ENCODE data around the gene LECT2. TPM values are rescaled to one million over a fixed set of nuclear protein-coding genes. Genes with fewer than 3 reads are reported as not detected.

Gene LECT2
- total and polyA plus RNA-seq, 2 experiments from 2014 or later, result 0.45 TPM; not detected in 1

- TF ChIP-seq NANOG (IDR thresholded peaks at IDR 0.05; ENCODE audit: borderline replicate concordance) (no peak), CREB1 (CRISPR knock-in tag; IDR thresholded peaks at IDR 0.05; ENCODE audit: low read depth) (no peak), STAT1 (IDR thresholded peaks at IDR 0.05; ENCODE audit: unreplicated experiment) (no peak), EZH2phosphoT487 (IDR thresholded peaks at IDR 0.05; ENCODE audit: unreplicated experiment) (no peak)
Measured at GRCh38 chr5:135920199-135920598, 34.6 kb downstream of the LECT2 start (continued).

DNA sequence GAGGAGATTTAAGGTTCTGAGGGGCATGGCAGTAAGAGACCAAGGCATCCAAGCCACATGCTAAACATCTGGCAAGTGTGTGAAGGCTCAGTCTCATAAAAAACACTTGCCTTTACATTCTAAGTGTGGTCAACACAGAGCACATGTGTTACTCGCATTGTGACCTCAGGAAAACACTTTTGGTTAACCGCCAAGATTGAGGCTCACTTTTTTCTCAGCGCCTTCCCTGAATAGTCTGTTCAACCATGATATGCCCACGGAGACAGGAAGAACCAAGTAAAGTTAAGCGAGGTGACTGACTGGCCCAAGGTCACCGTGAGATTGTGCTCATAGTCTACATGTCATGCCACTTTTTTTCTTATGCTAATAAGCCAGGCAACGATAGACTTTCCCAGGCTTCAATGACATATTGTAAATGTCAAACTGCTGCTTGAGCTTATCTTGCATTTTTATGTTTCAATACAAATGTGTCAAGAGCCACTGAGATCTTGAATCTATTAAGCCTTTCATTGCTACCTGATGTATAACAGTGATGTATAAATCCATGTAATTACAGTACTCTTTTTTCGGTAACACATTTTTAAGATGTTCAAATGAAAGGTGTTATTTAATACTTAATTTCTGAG is 38.0 kb downstream of the LECT2 start:
- Mint-ChIP-seq H3K27ac (no peak overlapping the region), H3K36me3 (ENCODE audit: low read depth) (no peaks in the 10 kb centered on the region), H3K4me1 (no peaks in the 10 kb centered on the region), H3K4me3 (no peak overlapping the region), H3K9me3 (no peaks in the 10 kb centered on the region), H3K27me3 (ENCODE audit: insufficient read depth, low read depth, poor library complexity) (peaks cover 1% of the 10 kb centered on the region)
- no peaks in the 10 kb centered on the region for H4K20me1 ChIP-seq (replicated peaks; ENCODE audit: insufficient read depth)
- no peak overlapping the region for H2AFZ ChIP-seq
- H3K27ac ChIP-seq (ENCODE audit: low read depth), result no peak overlapping the region
- no peaks in the 10 kb centered on the region for H3F3A ChIP-seq (replicated peaks; ENCODE audit: low read depth)
- H3K4me1 ChIP-seq (ENCODE audit: insufficient read depth), result no peaks in the 10 kb centered on the region
- no peaks in the 10 kb centered on the region for H3K79me2 ChIP-seq (replicated peaks; ENCODE audit: insufficient read depth)
- H3K4me3 ChIP-seq, result no peak overlapping the region
- DNase-seq (ENCODE audit: low spot score) (no peak), ATAC-seq (no peak)
- H3K9me2 ChIP-seq (ENCODE audit: insufficient read depth), result peaks cover 8% of the 10 kb centered on the region; the same call in 1 of the 2 replicates
- H3K4me2 ChIP-seq, result no peak overlapping the region
- H3K27me3 ChIP-seq (ENCODE audit: insufficient read depth), result no peaks in the 10 kb centered on the region
- no peaks in the 10 kb centered on the region for H3K36me3 ChIP-seq (ENCODE audit: insufficient read depth)
- no peak for TF ChIP-seq EZH2phosphoT487 (IDR thresholded peaks at IDR 0.05; ENCODE audit: unreplicated experiment)
- TF ChIP-seq EZH2 (IDR thresholded peaks at IDR 0.05; ENCODE audit: low read depth, unreplicated experiment), result no peak
- TF ChIP-seq, protein P1, sequence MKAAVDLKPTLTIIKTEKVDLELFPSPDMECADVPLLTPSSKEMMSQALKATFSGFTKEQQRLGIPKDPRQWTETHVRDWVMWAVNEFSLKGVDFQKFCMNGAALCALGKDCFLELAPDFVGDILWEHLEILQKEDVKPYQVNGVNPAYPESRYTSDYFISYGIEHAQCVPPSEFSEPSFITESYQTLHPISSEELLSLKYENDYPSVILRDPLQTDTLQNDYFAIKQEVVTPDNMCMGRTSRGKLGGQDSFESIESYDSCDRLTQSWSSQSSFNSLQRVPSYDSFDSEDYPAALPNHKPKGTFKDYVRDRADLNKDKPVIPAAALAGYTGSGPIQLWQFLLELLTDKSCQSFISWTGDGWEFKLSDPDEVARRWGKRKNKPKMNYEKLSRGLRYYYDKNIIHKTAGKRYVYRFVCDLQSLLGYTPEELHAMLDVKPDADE (IDR thresholded peaks at IDR 0.05), result no peak
- no peak for TF ChIP-seq ZNF114 (CRISPR knock-in tag; IDR thresholded peaks at IDR 0.05)
- TF ChIP-seq POLR2AphosphoS5 (IDR thresholded peaks at IDR 0.05; ENCODE audit: low read depth), result no peak
- no peak for TF ChIP-seq NANOG (IDR thresholded peaks at IDR 0.05; ENCODE audit: borderline replicate concordance)
- TF ChIP-seq CREB1 (CRISPR knock-in tag; IDR thresholded peaks at IDR 0.05; ENCODE audit: low read depth), result no peak
- TF ChIP-seq ZNF331 (CRISPR knock-in tag; IDR thresholded peaks at IDR 0.05; ENCODE audit: low read depth), result no peak
- no peak for TF ChIP-seq CTCF (conservative IDR thresholded peaks at IDR 0.05; ENCODE audit: low read depth in 2 of 2)
- TF ChIP-seq, protein P2, sequence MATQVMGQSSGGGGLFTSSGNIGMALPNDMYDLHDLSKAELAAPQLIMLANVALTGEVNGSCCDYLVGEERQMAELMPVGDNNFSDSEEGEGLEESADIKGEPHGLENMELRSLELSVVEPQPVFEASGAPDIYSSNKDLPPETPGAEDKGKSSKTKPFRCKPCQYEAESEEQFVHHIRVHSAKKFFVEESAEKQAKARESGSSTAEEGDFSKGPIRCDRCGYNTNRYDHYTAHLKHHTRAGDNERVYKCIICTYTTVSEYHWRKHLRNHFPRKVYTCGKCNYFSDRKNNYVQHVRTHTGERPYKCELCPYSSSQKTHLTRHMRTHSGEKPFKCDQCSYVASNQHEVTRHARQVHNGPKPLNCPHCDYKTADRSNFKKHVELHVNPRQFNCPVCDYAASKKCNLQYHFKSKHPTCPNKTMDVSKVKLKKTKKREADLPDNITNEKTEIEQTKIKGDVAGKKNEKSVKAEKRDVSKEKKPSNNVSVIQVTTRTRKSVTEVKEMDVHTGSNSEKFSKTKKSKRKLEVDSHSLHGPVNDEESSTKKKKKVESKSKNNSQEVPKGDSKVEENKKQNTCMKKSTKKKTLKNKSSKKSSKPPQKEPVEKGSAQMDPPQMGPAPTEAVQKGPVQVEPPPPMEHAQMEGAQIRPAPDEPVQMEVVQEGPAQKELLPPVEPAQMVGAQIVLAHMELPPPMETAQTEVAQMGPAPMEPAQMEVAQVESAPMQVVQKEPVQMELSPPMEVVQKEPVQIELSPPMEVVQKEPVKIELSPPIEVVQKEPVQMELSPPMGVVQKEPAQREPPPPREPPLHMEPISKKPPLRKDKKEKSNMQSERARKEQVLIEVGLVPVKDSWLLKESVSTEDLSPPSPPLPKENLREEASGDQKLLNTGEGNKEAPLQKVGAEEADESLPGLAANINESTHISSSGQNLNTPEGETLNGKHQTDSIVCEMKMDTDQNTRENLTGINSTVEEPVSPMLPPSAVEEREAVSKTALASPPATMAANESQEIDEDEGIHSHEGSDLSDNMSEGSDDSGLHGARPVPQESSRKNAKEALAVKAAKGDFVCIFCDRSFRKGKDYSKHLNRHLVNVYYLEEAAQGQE (IDR thresholded peaks at IDR 0.05; ENCODE audit: unreplicated experiment), result no peak
- no peak for TF ChIP-seq STAT1 (IDR thresholded peaks at IDR 0.05; ENCODE audit: unreplicated experiment)
- no peak for TF ChIP-seq ZNF462 (CRISPR knock-in tag; IDR thresholded peaks at IDR 0.05)
